GM12865 (cell line): ENCODE data around the gene BLM.

Source experiments
- DNase-seq: peaks from one replicate; pipeline ENCODE4 v3.0.0; 2010; ENCODE audit warnings: low read depth
- H3K4me3 ChIP-seq: 2 replicates; pipeline ENCODE4 v1.5.1; 2011; ENCODE audit warnings: mild to moderate bottlenecking, low read depth, low read length, control low read depth
- CTCF ChIP-seq: IDR thresholded peaks from 2 replicates; pipeline ENCODE4 v1.5.1; 2011; ENCODE audit warnings: low read length, control low read depth, low read depth, inconsistent platforms; ENCODE audit not compliant: insufficient read depth; ENCODE audit errors: missing control alignments

The BLM gene

GRCh38 chr15:90763366-90764099, 46.4 kb downstream of the BLM start:
- no peak for TF ChIP-seq CTCF
- H3K4me3 ChIP-seq = no peak overlapping the region
- DNase-seq = no peak

GRCh38 chr15:90765531-90765930, 48.4 kb downstream of the BLM start:
- H3K4me3 ChIP-seq = no peak overlapping the region
- TF ChIP-seq CTCF = no peak
- DNase-seq = no peak

GRCh38 chr15:90765966-90766365, 48.8 kb downstream of the BLM start:
- H3K4me3 ChIP-seq = no peak overlapping the region
- TF ChIP-seq CTCF = no peak
- no peak for DNase-seq

- DNase-seq = no peak
- no peak for TF ChIP-seq CTCF
- no peak overlapping the region for H3K4me3 ChIP-seq
Measured at GRCh38 chr15:90769375-90769774, 52.2 kb downstream of the BLM start.

- no peak overlapping the region for H3K4me3 ChIP-seq
- DNase-seq = no peak
- no peak for TF ChIP-seq CTCF
Measured at GRCh38 chr15:90773485-90773884, 56.3 kb downstream of the BLM start.

- TF ChIP-seq CTCF = no peak
- no peak overlapping the region for H3K4me3 ChIP-seq
- DNase-seq = no peak
Measured at GRCh38 chr15:90774731-90775514, 57.8 kb downstream of the BLM start.
